ENCODE results near the gene AGAP3. TPM values are rescaled to one million over a fixed set of nuclear protein-coding genes. Genes with fewer than 3 reads are reported as not detected.

Gene AGAP3
- total RNA-seq, 2 experiments from 2014 or later, result 20.6 to 22.0 TPM

DNA sequence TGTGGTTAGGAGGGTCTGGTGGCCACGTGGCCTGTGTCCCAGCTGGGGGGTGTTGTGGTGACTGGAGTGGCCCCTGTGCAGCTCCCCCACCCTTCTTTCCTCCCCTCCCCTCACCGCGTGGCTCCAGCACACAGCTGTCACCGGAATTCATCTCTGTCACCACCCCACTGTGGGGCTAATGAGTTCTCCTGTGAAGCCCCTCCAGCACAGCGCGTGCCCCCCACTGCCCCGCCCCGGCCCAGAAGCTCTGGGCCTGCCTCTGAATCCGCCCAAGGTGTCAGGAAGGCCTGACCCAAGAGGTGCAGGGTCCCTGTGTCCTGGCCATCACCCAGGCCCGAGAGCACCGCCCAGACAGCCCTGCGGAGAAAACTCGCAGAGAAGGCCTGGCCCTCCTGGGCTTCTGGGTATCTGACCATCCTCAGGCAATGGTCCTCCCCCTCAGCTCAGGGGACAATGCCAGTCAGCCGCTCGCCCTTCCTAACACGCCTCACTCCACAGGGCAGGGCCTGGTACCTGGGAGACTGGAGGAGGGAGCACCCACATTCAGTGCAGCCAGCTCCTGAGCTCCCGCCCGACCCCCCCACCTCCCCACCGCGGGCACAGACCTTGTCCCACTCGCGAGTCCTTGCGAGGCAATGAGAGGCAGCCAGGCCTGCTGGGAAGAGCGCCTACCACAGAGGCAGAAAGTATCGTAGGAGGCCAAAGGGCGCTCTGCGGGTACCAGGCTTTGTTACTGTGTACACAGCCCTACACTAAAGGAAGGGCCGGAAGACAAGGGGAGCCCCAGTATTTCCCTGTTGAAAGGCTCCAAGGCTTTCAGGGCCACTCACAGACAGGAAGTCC is 43.1 kb downstream of the AGAP3 start:
- TF ChIP-seq, protein P1, sequence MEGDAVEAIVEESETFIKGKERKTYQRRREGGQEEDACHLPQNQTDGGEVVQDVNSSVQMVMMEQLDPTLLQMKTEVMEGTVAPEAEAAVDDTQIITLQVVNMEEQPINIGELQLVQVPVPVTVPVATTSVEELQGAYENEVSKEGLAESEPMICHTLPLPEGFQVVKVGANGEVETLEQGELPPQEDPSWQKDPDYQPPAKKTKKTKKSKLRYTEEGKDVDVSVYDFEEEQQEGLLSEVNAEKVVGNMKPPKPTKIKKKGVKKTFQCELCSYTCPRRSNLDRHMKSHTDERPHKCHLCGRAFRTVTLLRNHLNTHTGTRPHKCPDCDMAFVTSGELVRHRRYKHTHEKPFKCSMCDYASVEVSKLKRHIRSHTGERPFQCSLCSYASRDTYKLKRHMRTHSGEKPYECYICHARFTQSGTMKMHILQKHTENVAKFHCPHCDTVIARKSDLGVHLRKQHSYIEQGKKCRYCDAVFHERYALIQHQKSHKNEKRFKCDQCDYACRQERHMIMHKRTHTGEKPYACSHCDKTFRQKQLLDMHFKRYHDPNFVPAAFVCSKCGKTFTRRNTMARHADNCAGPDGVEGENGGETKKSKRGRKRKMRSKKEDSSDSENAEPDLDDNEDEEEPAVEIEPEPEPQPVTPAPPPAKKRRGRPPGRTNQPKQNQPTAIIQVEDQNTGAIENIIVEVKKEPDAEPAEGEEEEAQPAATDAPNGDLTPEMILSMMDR (IDR thresholded peaks at IDR 0.05), result no peak
- DNase-seq (no peak), ATAC-seq (no peak)
- ChIA-PET POLR2A (no interaction called here), CTCF (interaction anchor here (0.8 to 2.4 kb wide), 4 partner anchors 17 to 39 kb away, joined by 3 to 8 read pairs (median 3); partner anchors contain the start of gene GBX1)
- Mint-ChIP-seq H3K9me3 (no peaks in the 10 kb centered on the region), H3K4me3 (no peak overlapping the region), H3K27me3 (no peaks in the 10 kb centered on the region), H3K36me3 (ENCODE audit: low read depth) (no peaks in the 10 kb centered on the region), H3K27ac (no peak overlapping the region), H3K4me1 (ENCODE audit: low read depth) (no peaks in the 10 kb centered on the region)
- intact Hi-C loops (cut with micrococcal nuclease), result no loop called here

GRCh38 chr7:151129960-151130591 is 43.8 kb downstream of the AGAP3 start:
- no peaks in the 10 kb centered on the region for H3K4me1 Mint-ChIP-seq (ENCODE audit: low read depth)
- no peak overlapping the region for H3K4me3 Mint-ChIP-seq
- H3K27ac Mint-ChIP-seq, result no peak overlapping the region
- TF ChIP-seq, protein P1 (IDR thresholded peaks at IDR 0.05), result no peak
- ATAC-seq (no peak), DNase-seq (no peak)
- H3K27me3 Mint-ChIP-seq, result no peaks in the 10 kb centered on the region
- CTCF ChIA-PET, result interaction anchor here (0.8 to 1.4 kb wide), 4 partner anchors 18 to 40 kb away, joined by 3 to 4 read pairs (median 3); no protein-coding TSS in a partner anchor
- intact Hi-C loops (cut with micrococcal nuclease), result no loop called here
- no peaks in the 10 kb centered on the region for H3K36me3 Mint-ChIP-seq (ENCODE audit: low read depth)
- POLR2A ChIA-PET, result no interaction called here
- no peaks in the 10 kb centered on the region for H3K9me3 Mint-ChIP-seq

DNA sequence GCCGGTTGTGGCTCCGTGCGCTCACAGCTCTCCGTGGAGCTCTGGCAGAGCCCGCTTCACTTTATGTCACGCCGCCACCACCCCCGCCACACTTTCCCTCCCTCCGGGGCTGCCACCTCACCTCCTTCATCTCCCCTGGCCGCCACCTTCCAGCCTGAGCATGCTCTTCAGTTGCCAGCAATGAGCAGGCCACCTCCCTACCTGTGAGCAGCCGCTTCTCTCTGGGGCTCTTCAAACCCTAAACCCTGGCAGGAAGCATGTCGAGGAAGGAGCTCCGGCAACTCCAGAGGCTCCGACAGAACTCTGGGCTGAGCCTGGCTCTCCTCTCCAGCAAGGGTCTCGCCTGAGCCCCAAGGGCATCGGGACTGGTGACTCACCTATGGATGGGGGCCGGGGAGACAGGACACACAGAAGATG is 44.5 kb downstream of the AGAP3 start:
- no peaks in the 10 kb centered on the region for H3K36me3 Mint-ChIP-seq (ENCODE audit: low read depth)
- H3K27ac Mint-ChIP-seq, result no peak overlapping the region
- CTCF ChIA-PET, result interaction anchor here (0.9 kb wide), 1 partner anchor 39 kb away, joined by 4 read pairs; no protein-coding TSS in a partner anchor

GRCh38 chr7:151131224-151131591 is 44.9 kb downstream of the AGAP3 start:
- CTCF ChIA-PET, result no interaction called here
- no peaks in the 10 kb centered on the region for H3K27me3 Mint-ChIP-seq
- no peaks in the 10 kb centered on the region for H3K4me1 Mint-ChIP-seq (ENCODE audit: low read depth)
- no peak overlapping the region for H3K27ac Mint-ChIP-seq
- no peaks in the 10 kb centered on the region for H3K9me3 Mint-ChIP-seq
- POLR2A ChIA-PET, result no interaction called here
- TF ChIP-seq, protein P1 (IDR thresholded peaks at IDR 0.05), result no peak
- ATAC-seq (no peak), DNase-seq (no peak)
- intact Hi-C loops (cut with micrococcal nuclease), result no loop called here
- H3K36me3 Mint-ChIP-seq (ENCODE audit: low read depth), result no peaks in the 10 kb centered on the region
- H3K4me3 Mint-ChIP-seq, result no peak overlapping the region

More for the DNA sequence above, 44.5 kb downstream of the AGAP3 start:
- TF ChIP-seq, protein P1 (IDR thresholded peaks at IDR 0.05), result no peak
- Mint-ChIP-seq H3K4me3 (no peak overlapping the region), H3K4me1 (ENCODE audit: low read depth) (no peaks in the 10 kb centered on the region), H3K27me3 (no peaks in the 10 kb centered on the region), H3K9me3 (no peaks in the 10 kb centered on the region)
- ATAC-seq (no peak), DNase-seq (no peak)
- intact Hi-C loops (cut with micrococcal nuclease), result no loop called here
- POLR2A ChIA-PET, result no interaction called here
